SU-DHL-6 (cell line): ENCODE measurements around the gene DYNLT1.

Experiments
- H2AFZ ChIP-seq: fragments of 200-600 bp; sonication (generic); 2 replicates; pipeline ENCODE4 v1.6.1; 2014; ENCODE audit warnings: low read depth, mild to moderate bottlenecking, moderate library complexity, mixed read lengths, antibody characterized with exemption, low read length; ENCODE audit not compliant: severe bottlenecking
- H3F3A ChIP-seq: fragments of 200-600 bp; shearing (Covaris generic); 2 replicates; pipeline ENCODE4 v1.6.0; 2016; ENCODE audit warnings: antibody characterized with exemption, mild to moderate bottlenecking; ENCODE audit not compliant: insufficient read depth
- H3K27ac ChIP-seq: fragments of 200-600 bp; sonication (generic); 2 replicates; pipeline ENCODE4 v1.5.1; 2016; ENCODE audit warnings: low read depth, mild to moderate bottlenecking, low read length, moderate library complexity, mixed read lengths
- H3K27me3 ChIP-seq: fragments of 200-600 bp; sonication (generic), shearing (Covaris generic); 2 replicates; pipeline ENCODE4 v1.6.0; 2014; ENCODE audit warnings: mild to moderate bottlenecking, low read length
- H3K36me3 ChIP-seq: fragments of 200-600 bp; sonication (generic); 2 replicates; pipeline ENCODE4 v1.6.1; 2014; ENCODE audit warnings: mild to moderate bottlenecking, low read length, mixed read lengths
- H3K4me2 ChIP-seq: fragments of 300-600, 200-600 bp; shearing (Covaris generic), sonication (generic); 2 replicates; pipeline ENCODE4 v1.6.0; 2014; ENCODE audit warnings: low read length, low read depth, mild to moderate bottlenecking; ENCODE audit not compliant: poor library complexity, severe bottlenecking
- H3K4me3 ChIP-seq: fragments of 200-600 bp; sonication (generic); 2 replicates; pipeline ENCODE4 v1.5.1; 2014; ENCODE audit warnings: antibody characterized with exemption, low read length, mild to moderate bottlenecking, mixed read lengths; ENCODE audit not compliant: insufficient read depth, poor library complexity, severe bottlenecking
- H3K79me2 ChIP-seq: fragments of 200-600 bp; sonication (generic); 2 replicates; pipeline ENCODE4 v1.6.1; 2014; ENCODE audit warnings: mild to moderate bottlenecking, low read length, moderate library complexity; ENCODE audit not compliant: insufficient read depth
- H3K9ac ChIP-seq: fragments of 200-600 bp; sonication (generic); 2 replicates; pipeline ENCODE4 v1.7.0; 2014; ENCODE audit warnings: mild to moderate bottlenecking, low read length
- H3K9me2 ChIP-seq: fragments of 200-600 bp; sonication (generic); replicated peaks from 2 replicates; pipeline ENCODE4 v1.6.1; 2014; ENCODE audit warnings: low read length; ENCODE audit not compliant: insufficient read depth
- H3K9me3 ChIP-seq: fragments of 200-600 bp; sonication (generic); 2 replicates; pipeline ENCODE4 v1.6.1; 2014; ENCODE audit warnings: low read length, mixed read lengths; ENCODE audit not compliant: insufficient read depth
- H4K20me1 ChIP-seq: fragments of 200-600 bp; sonication (generic); 2 replicates; pipeline ENCODE4 v1.6.1; 2014; ENCODE audit warnings: low read depth, mild to moderate bottlenecking, antibody characterized with exemption, low read length, moderate library complexity, mixed read lengths
- EZH2phosphoT487 ChIP-seq: fragments of 200-600 bp; sonication (generic), shearing (Covaris generic); conservative IDR thresholded peaks from 2 replicates; pipeline ENCODE4 v1.6.1; 2018; ENCODE audit warnings: mild to moderate bottlenecking, antibody characterized with exemption, low read length, moderate library complexity, mixed read lengths
- TF ChIP-seq, protein P1 (sequence below): fragments of 200-600 bp; sonication (generic); IDR thresholded peaks from one replicate; pipeline ENCODE4 v1.5.1; 2017; ENCODE audit warnings: antibody characterized with exemption, mild to moderate bottlenecking, low read length, moderate library complexity; ENCODE audit not compliant: insufficient read depth, poor library complexity, severe bottlenecking

DYNLT1 gene

GRCh38 chr6:158595223-158595622 lies 49.3 kb downstream of the DYNLT1 start:
- H3K4me3 ChIP-seq = no peak overlapping the region
- no peaks in the 10 kb centered on the region for H4K20me1 ChIP-seq
- H3K79me2 ChIP-seq = no peaks in the 10 kb centered on the region
- H3K9me3 ChIP-seq = no peaks in the 10 kb centered on the region
- no peak overlapping the region for H3K9ac ChIP-seq
- no peak for TF ChIP-seq EZH2phosphoT487
- TF ChIP-seq, protein P1, sequence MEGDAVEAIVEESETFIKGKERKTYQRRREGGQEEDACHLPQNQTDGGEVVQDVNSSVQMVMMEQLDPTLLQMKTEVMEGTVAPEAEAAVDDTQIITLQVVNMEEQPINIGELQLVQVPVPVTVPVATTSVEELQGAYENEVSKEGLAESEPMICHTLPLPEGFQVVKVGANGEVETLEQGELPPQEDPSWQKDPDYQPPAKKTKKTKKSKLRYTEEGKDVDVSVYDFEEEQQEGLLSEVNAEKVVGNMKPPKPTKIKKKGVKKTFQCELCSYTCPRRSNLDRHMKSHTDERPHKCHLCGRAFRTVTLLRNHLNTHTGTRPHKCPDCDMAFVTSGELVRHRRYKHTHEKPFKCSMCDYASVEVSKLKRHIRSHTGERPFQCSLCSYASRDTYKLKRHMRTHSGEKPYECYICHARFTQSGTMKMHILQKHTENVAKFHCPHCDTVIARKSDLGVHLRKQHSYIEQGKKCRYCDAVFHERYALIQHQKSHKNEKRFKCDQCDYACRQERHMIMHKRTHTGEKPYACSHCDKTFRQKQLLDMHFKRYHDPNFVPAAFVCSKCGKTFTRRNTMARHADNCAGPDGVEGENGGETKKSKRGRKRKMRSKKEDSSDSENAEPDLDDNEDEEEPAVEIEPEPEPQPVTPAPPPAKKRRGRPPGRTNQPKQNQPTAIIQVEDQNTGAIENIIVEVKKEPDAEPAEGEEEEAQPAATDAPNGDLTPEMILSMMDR = no peak
- no peaks in the 10 kb centered on the region for H3K9me2 ChIP-seq
- H2AFZ ChIP-seq = no peak overlapping the region
- peaks cover 6% of the 10 kb centered on the region; the same call in 1 of the 2 replicates for H3K36me3 ChIP-seq
- H3K27ac ChIP-seq = no peak overlapping the region
- 0 out of 2 replicates have a peak, but pooled peaks cover 4% of the 10 kb centered on the region for H3F3A ChIP-seq
- H3K4me2 ChIP-seq = no peak overlapping the region
- H3K27me3 ChIP-seq = no peaks in the 10 kb centered on the region

DNA sequence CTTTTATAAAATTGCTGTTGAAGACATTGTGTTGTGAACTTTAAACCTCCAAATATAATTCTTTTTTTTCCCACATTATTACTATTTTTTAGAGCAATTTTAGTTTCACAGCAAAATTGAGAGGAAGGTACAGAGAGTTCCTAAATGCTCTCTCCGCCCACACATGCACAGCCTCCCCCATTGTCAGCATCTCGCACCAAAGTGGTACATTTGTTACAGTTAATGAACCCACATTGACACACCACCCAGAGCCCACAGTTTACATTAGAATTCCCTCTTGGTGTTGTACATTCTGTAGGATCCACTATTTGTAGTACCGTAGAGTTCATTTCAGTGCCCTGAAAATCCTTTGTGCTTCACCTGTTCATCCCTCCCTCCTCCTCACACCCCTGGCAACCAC lies 50.9 kb downstream of the DYNLT1 start:
- Histone ChIP-seq H3K9me3 (no peaks in the 10 kb centered on the region), H3K9ac (no peak overlapping the region), H4K20me1 (no peaks in the 10 kb centered on the region), H3K27ac (no peak overlapping the region), H3K36me3 (peaks cover 6% of the 10 kb centered on the region; the same call in 1 of the 2 replicates), H3K9me2 (no peaks in the 10 kb centered on the region), H2AFZ (no peak overlapping the region), H3K79me2 (no peaks in the 10 kb centered on the region), H3K27me3 (no peaks in the 10 kb centered on the region), H3K4me3 (no peak overlapping the region), H3K4me2 (no peak overlapping the region), H3F3A (0 out of 2 replicates have a peak, but pooled peaks cover 4% of the 10 kb centered on the region)
- no peak for TF ChIP-seq EZH2phosphoT487
- TF ChIP-seq, protein P1 = no peak

- Histone ChIP-seq H3K9me2 (no peaks in the 10 kb centered on the region), H3K9ac (no peak overlapping the region), H3K9me3 (no peaks in the 10 kb centered on the region), H3K4me2 (no peak overlapping the region), H3K27me3 (no peaks in the 10 kb centered on the region), H3K27ac (no peak overlapping the region), H3K36me3 (peaks cover 6% of the 10 kb centered on the region; the same call in 1 of the 2 replicates), H3K79me2 (no peaks in the 10 kb centered on the region), H2AFZ (no peak overlapping the region), H3K4me3 (no peak overlapping the region), H4K20me1 (no peaks in the 10 kb centered on the region), H3F3A (0 out of 2 replicates have a peak, but pooled peaks cover 4% of the 10 kb centered on the region)
- TF ChIP-seq, protein P1 = no peak
- TF ChIP-seq EZH2phosphoT487 = no peak
Measured at GRCh38 chr6:158591810-158592209, 52.7 kb downstream of the DYNLT1 start.
